WTC11 (cell line): ENCODE data around the gene CEACAM18. TPM values are rescaled to one million over a fixed set of nuclear protein-coding genes. Genes with fewer than 3 reads are reported as not detected.

Experiments
- ATAC-seq: fragments of 200-7000 bp; cut with Tn5 transposase; 2 replicates; pipeline ENCODE4 v1.10.0; 2021; ENCODE audit warnings: mild to moderate bottlenecking, moderate library complexity
- CTCF ChIA-PET: fragments of 300-600 bp; sonication (Branson Sonifier 250); formaldehyde crosslinking; loops from one replicate; lab custom pipeline; 2021; ENCODE audit warnings: antibody characterized with exemption; lab: Charles Lee
- POLR2A ChIA-PET: fragments of 350-600 bp; sonication (Branson Sonifier 250); formaldehyde crosslinking; loops from one replicate; lab custom pipeline; 2021; ENCODE audit warnings: antibody characterized with exemption; lab: Charles Lee
- DNase-seq: peaks from one replicate; pipeline ENCODE4 v3.0.0; 2021; ENCODE audit warnings: low spot score
- H3K27ac Mint-ChIP-seq: 2 replicates; pipeline ENCODE4 v1.8.0; 2021; ENCODE audit warnings: mixed read lengths
- H3K27me3 Mint-ChIP-seq: 2 replicates; pipeline ENCODE4 v1.8.0; 2021; ENCODE audit warnings: low read depth, mild to moderate bottlenecking, moderate library complexity, mixed read lengths
- H3K36me3 Mint-ChIP-seq: 2 replicates; pipeline ENCODE4 v1.8.0; 2021; ENCODE audit warnings: mixed read lengths
- H3K4me1 Mint-ChIP-seq: 2 replicates; pipeline ENCODE4 v1.8.0; 2022; ENCODE audit warnings: mixed read lengths
- H3K4me3 Mint-ChIP-seq: 2 replicates; pipeline ENCODE4 v1.8.0; 2021; ENCODE audit warnings: mild to moderate bottlenecking, moderate library complexity, mixed read lengths
- H3K9me3 Mint-ChIP-seq: 2 replicates; pipeline ENCODE4 v1.8.0; 2021; ENCODE audit warnings: mixed read lengths
- ESRRA ChIP-seq: sonication (generic); formaldehyde crosslinking; IDR thresholded peaks from 2 replicates; pipeline ENCODE4 v1.8.1; 2022; ENCODE audit warnings: mild to moderate bottlenecking, missing genetic modification reagents, borderline replicate concordance
- FOXK1 ChIP-seq: sonication (generic); formaldehyde crosslinking; IDR thresholded peaks from 2 replicates; pipeline ENCODE4 v1.8.0; 2022; ENCODE audit warnings: mild to moderate bottlenecking, moderate library complexity, missing genetic modification reagents
- FOXP1 ChIP-seq: sonication (generic); formaldehyde crosslinking; IDR thresholded peaks from 2 replicates; pipeline ENCODE4 v1.8.0; 2022; ENCODE audit warnings: missing genetic modification reagents, mild to moderate bottlenecking, moderate library complexity, borderline replicate concordance
- MYBL2 ChIP-seq: sonication (generic); formaldehyde crosslinking; IDR thresholded peaks from 2 replicates; pipeline ENCODE4 v1.8.1; 2023; ENCODE audit warnings: mild to moderate bottlenecking, moderate library complexity, missing genetic modification reagents
- NFATC4 ChIP-seq: fragments of 250-450 bp; sonication (Bioruptor Pico); IDR thresholded peaks from 2 replicates; pipeline ENCODE4 v1.9.0; 2021; ENCODE audit warnings: mild to moderate bottlenecking
- NR3C1 ChIP-seq: sonication (generic); formaldehyde crosslinking; conservative IDR thresholded peaks from 2 replicates; pipeline ENCODE4 v1.8.1; 2023; ENCODE audit warnings: low read depth, mild to moderate bottlenecking, missing genetic modification reagents
- RELA ChIP-seq: sonication (generic); formaldehyde crosslinking; IDR thresholded peaks from 2 replicates; pipeline ENCODE4 v1.8.1; 2022; ENCODE audit warnings: missing genetic modification reagents, mild to moderate bottlenecking, borderline replicate concordance
- ZBTB21 ChIP-seq: sonication (generic); formaldehyde crosslinking; IDR thresholded peaks from 2 replicates; pipeline ENCODE4 v1.8.1; 2023; ENCODE audit warnings: mild to moderate bottlenecking, missing genetic modification reagents, borderline replicate concordance
- ZNF121 ChIP-seq: sonication (generic); formaldehyde crosslinking; IDR thresholded peaks from 2 replicates; pipeline ENCODE4 v1.8.0; 2023; ENCODE audit warnings: missing genetic modification reagents
- ZNF263 ChIP-seq: sonication (generic); formaldehyde crosslinking; IDR thresholded peaks from 2 replicates; pipeline ENCODE4 v1.8.1; 2022; ENCODE audit warnings: low read depth, mild to moderate bottlenecking, moderate library complexity, missing genetic modification reagents
- ZNF317 ChIP-seq: sonication (generic); formaldehyde crosslinking; IDR thresholded peaks from 2 replicates; pipeline ENCODE4 v1.8.1; 2023; ENCODE audit warnings: low read depth, mild to moderate bottlenecking, moderate library complexity, missing genetic modification reagents, borderline replicate concordance
- total RNA-seq: library from RNA; stranded (reverse); gene quantifications from 3 replicates; pipeline ENCODE4 v1.2.3, GENCODE V29; 2021
- TF ChIP-seq, protein P1 (sequence below): sonication (generic); formaldehyde crosslinking; conservative IDR thresholded peaks from 2 replicates; pipeline ENCODE4 v1.8.1; 2023; ENCODE audit warnings: mild to moderate bottlenecking, low read depth, missing genetic modification reagents, moderate library complexity
- TF ChIP-seq, protein P2 (sequence below): fragments of 250-450 bp; sonication (Bioruptor Pico); IDR thresholded peaks from 2 replicates; pipeline ENCODE4 v1.9.0; 2021; ENCODE audit warnings: mild to moderate bottlenecking, borderline replicate concordance
- TF ChIP-seq, protein P3 (sequence below): sonication (generic); formaldehyde crosslinking; IDR thresholded peaks from 2 replicates; pipeline ENCODE4 v1.8.1; 2023; ENCODE audit warnings: mild to moderate bottlenecking, moderate library complexity, missing genetic modification reagents
- TF ChIP-seq, protein P4 (sequence below): fragments of 250-450 bp; sonication (Bioruptor Pico); IDR thresholded peaks from 2 replicates; pipeline ENCODE4 v1.9.0; 2021; ENCODE audit warnings: mild to moderate bottlenecking

The CEACAM18 gene
- total RNA-seq, 1 experiment from 2014 or later, result not detected

DNA sequence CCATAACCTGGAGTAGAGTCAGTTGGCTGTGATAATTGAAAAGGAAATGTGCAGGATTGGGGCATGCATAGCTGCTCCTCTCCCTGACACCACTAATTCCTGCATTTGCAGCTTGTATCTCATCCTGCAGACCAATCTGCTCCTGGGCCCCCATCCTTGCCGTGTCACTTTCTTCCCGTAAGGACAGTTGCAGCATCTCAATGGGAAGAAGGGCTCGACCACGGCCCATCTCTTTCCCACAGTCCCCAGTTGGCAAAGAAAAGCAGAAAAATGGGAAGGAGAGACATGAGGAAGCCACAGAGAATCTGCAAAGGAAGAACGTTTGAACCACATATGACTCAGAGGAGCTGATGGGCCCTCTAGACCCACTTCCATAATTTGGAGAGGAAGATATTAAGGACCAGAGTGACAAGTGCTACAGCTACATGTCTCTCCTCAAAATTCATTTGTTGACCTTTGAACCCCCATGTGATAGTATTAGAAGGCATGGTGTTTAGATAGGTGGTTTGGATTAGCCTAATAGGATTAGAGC is 25.0 kb downstream of the CEACAM18 start:
- TF ChIP-seq ZBTB21 (no peak), ZNF263 (CRISPR knock-in tag) (no peak), NR3C1 (CRISPR knock-in tag) (no peak), ESRRA (CRISPR knock-in tag) (no peak), RELA (CRISPR knock-in tag) (no peak), NFATC4 (no peak), FOXP1 (CRISPR knock-in tag) (no peak), FOXK1 (CRISPR knock-in tag) (no peak), MYBL2 (CRISPR knock-in tag) (no peak), ZNF317 (CRISPR knock-in tag) (no peak), ZNF121 (CRISPR knock-in tag) (no peak)
- TF ChIP-seq, protein P1, sequence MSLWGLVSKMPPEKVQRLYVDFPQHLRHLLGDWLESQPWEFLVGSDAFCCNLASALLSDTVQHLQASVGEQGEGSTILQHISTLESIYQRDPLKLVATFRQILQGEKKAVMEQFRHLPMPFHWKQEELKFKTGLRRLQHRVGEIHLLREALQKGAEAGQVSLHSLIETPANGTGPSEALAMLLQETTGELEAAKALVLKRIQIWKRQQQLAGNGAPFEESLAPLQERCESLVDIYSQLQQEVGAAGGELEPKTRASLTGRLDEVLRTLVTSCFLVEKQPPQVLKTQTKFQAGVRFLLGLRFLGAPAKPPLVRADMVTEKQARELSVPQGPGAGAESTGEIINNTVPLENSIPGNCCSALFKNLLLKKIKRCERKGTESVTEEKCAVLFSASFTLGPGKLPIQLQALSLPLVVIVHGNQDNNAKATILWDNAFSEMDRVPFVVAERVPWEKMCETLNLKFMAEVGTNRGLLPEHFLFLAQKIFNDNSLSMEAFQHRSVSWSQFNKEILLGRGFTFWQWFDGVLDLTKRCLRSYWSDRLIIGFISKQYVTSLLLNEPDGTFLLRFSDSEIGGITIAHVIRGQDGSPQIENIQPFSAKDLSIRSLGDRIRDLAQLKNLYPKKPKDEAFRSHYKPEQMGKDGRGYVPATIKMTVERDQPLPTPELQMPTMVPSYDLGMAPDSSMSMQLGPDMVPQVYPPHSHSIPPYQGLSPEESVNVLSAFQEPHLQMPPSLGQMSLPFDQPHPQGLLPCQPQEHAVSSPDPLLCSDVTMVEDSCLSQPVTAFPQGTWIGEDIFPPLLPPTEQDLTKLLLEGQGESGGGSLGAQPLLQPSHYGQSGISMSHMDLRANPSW (CRISPR knock-in tag), result no peak
- TF ChIP-seq, protein P2, sequence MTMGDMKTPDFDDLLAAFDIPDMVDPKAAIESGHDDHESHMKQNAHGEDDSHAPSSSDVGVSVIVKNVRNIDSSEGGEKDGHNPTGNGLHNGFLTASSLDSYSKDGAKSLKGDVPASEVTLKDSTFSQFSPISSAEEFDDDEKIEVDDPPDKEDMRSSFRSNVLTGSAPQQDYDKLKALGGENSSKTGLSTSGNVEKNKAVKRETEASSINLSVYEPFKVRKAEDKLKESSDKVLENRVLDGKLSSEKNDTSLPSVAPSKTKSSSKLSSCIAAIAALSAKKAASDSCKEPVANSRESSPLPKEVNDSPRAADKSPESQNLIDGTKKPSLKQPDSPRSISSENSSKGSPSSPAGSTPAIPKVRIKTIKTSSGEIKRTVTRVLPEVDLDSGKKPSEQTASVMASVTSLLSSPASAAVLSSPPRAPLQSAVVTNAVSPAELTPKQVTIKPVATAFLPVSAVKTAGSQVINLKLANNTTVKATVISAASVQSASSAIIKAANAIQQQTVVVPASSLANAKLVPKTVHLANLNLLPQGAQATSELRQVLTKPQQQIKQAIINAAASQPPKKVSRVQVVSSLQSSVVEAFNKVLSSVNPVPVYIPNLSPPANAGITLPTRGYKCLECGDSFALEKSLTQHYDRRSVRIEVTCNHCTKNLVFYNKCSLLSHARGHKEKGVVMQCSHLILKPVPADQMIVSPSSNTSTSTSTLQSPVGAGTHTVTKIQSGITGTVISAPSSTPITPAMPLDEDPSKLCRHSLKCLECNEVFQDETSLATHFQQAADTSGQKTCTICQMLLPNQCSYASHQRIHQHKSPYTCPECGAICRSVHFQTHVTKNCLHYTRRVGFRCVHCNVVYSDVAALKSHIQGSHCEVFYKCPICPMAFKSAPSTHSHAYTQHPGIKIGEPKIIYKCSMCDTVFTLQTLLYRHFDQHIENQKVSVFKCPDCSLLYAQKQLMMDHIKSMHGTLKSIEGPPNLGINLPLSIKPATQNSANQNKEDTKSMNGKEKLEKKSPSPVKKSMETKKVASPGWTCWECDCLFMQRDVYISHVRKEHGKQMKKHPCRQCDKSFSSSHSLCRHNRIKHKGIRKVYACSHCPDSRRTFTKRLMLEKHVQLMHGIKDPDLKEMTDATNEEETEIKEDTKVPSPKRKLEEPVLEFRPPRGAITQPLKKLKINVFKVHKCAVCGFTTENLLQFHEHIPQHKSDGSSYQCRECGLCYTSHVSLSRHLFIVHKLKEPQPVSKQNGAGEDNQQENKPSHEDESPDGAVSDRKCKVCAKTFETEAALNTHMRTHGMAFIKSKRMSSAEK, result no peak
- TF ChIP-seq, protein P3, sequence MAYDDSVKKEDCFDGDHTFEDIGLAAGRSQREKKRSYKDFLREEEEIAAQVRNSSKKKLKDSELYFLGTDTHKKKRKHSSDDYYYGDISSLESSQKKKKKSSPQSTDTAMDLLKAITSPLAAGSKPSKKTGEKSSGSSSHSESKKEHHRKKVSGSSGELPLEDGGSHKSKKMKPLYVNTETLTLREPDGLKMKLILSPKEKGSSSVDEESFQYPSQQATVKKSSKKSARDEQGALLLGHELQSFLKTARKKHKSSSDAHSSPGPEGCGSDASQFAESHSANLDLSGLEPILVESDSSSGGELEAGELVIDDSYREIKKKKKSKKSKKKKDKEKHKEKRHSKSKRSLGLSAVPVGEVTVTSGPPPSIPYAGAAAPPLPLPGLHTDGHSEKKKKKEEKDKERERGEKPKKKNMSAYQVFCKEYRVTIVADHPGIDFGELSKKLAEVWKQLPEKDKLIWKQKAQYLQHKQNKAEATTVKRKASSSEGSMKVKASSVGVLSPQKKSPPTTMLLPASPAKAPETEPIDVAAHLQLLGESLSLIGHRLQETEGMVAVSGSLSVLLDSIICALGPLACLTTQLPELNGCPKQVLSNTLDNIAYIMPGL, result no peak
- TF ChIP-seq, protein P4, sequence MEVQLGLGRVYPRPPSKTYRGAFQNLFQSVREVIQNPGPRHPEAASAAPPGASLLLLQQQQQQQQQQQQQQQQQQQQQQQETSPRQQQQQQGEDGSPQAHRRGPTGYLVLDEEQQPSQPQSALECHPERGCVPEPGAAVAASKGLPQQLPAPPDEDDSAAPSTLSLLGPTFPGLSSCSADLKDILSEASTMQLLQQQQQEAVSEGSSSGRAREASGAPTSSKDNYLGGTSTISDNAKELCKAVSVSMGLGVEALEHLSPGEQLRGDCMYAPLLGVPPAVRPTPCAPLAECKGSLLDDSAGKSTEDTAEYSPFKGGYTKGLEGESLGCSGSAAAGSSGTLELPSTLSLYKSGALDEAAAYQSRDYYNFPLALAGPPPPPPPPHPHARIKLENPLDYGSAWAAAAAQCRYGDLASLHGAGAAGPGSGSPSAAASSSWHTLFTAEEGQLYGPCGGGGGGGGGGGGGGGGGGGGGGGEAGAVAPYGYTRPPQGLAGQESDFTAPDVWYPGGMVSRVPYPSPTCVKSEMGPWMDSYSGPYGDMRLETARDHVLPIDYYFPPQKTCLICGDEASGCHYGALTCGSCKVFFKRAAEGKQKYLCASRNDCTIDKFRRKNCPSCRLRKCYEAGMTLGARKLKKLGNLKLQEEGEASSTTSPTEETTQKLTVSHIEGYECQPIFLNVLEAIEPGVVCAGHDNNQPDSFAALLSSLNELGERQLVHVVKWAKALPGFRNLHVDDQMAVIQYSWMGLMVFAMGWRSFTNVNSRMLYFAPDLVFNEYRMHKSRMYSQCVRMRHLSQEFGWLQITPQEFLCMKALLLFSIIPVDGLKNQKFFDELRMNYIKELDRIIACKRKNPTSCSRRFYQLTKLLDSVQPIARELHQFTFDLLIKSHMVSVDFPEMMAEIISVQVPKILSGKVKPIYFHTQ (CRISPR knock-in tag), result no peak
- POLR2A ChIA-PET, result no interaction called here
- ATAC-seq (no peak), DNase-seq (no peak)
- CTCF ChIA-PET, result interaction anchor here (0.5 kb wide), 1 partner anchor 81 kb away, joined by 3 read pairs; no protein-coding TSS in a partner anchor
- Mint-ChIP-seq H3K4me1 (no peaks in the 10 kb centered on the region), H3K36me3 (no peaks in the 10 kb centered on the region), H3K4me3 (no peak overlapping the region), H3K27ac (no peak overlapping the region), H3K27me3 (peaks cover 46% of the 10 kb centered on the region), H3K9me3 (peaks cover 19% of the 10 kb centered on the region)
